OCI-LY3 (cell line): ENCODE data around the gene NODAL.

ENCODE experiments used
- CTCF ChIP-seq: fragments of 200-600, 300-600 bp; sonication (generic); IDR thresholded peaks from 2 replicates; pipeline ENCODE4 v1.5.1; 2014; ENCODE audit warnings: antibody characterized with exemption, low read length, low read depth
- EZH2phosphoT487 ChIP-seq: fragments of 200-600 bp; shearing (Covaris generic); IDR thresholded peaks from 2 replicates; pipeline ENCODE4 v1.6.1; 2018; ENCODE audit warnings: antibody characterized with exemption, mixed run types, low read depth

DNA sequence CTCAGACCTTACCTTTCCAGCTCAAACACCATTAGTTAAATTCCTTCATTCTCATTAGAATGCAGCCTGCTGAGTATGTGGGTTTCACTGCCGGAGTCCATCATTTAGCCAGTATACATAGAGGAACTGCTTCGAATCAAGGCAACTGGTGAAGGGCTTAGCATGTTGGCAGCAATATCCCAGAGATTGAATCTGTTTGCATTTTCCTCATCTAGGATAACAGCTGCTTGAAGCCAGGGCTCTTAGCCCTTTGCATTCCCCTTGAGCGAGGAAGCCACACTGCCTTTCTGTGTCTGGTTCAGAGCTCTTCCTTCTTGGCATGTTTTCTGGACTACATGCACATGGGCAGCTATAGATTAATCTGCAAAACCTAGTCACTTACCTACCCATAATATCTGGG, 14.7 kb downstream of the NODAL start:
- no peak for TF ChIP-seq EZH2phosphoT487
- TF ChIP-seq CTCF: no peak
